Kidney capillary endothelial cell (primary cell): ENCODE results near the gene SLC13A4.
"Not testable (repeated sequence)": the region's sequence is repeated elsewhere in the genome, so short reads cannot be mapped to it uniquely, and the experiment has no call there.

Experiments used
- DNase-seq: peaks from one replicate; pipeline ENCODE4 v3.0.0-alpha.2; 2018; ENCODE audit warnings: low spot score

The SLC13A4 gene

GRCh38 chr7:135748770-135749169 is 20.8 kb upstream of the SLC13A4 start, which contains the start of gene FAM180A:
Gene FAM180A (minus strand): TSS chr7:135748813. CDS start chr7:135748580, 233 bp downstream.
- DNase-seq: no peak

GRCh38 chr7:135747366-135747765 is 19.4 kb upstream of the SLC13A4 start:
- DNase-seq: no peak

- peak; percentile 63 for DNase-seq
These were observed 17.8 kb upstream of the SLC13A4 start for GRCh38 chr7:135745703-135746312.

- DNase-seq: no peak
These were observed 17.1 kb upstream of the SLC13A4 start for GRCh38 chr7:135744938-135745702.

- DNase-seq: no peak
These were observed 16.1 kb upstream of the SLC13A4 start for GRCh38 chr7:135743907-135744731.

GRCh38 chr7:135742371-135742770 is 14.4 kb upstream of the SLC13A4 start:
- no peak for DNase-seq

GRCh38 chr7:135741905-135742304 is 13.9 kb upstream of the SLC13A4 start:
- no peak for DNase-seq

- DNase-seq: no peak
These were observed 12.9 kb upstream of the SLC13A4 start for GRCh38 chr7:135740889-135741288.

GRCh38 chr7:135737306-135737647 is 9.3 kb upstream of the SLC13A4 start:
- not testable (repeated sequence) for DNase-seq

GRCh38 chr7:135736586-135737305 is 8.8 kb upstream of the SLC13A4 start:
- no peak for DNase-seq

- DNase-seq: no peak
These were observed 6.3 kb upstream of the SLC13A4 start for GRCh38 chr7:135734343-135734689.

GRCh38 chr7:135733603-135734342 is 5.8 kb upstream of the SLC13A4 start:
- no peak for DNase-seq

GRCh38 chr7:135731131-135731530 is 3.1 kb upstream of the SLC13A4 start:
- no peak for DNase-seq

- no peak for DNase-seq
These were observed 1.2 kb upstream of the SLC13A4 start for GRCh38 chr7:135729230-135729629.

GRCh38 chr7:135726911-135727673 is 894 bp downstream of the SLC13A4 start:
- no peak for DNase-seq

GRCh38 chr7:135726276-135726788 is 1.7 kb downstream of the SLC13A4 start:
- no peak for DNase-seq

GRCh38 chr7:135723411-135723810 is 4.6 kb downstream of the SLC13A4 start:
- no peak for DNase-seq

GRCh38 chr7:135721198-135721820 is 6.7 kb downstream of the SLC13A4 start:
- no peak for DNase-seq

GRCh38 chr7:135719688-135720087 is 8.3 kb downstream of the SLC13A4 start:
- no peak for DNase-seq

GRCh38 chr7:135718794-135719437 is 9.1 kb downstream of the SLC13A4 start:
- no peak for DNase-seq
